Renal pelvis (tissue), 4 donors: ENCODE results near the gene PRKCA. TPM values are rescaled to one million over a fixed set of nuclear protein-coding genes. Genes with fewer than 3 reads are reported as not detected.
"Not testable (repeated sequence)": the region's sequence is repeated elsewhere in the genome, so short reads cannot be mapped to it uniquely, and the experiment has no call there.

Experiments
- DNase-seq: peaks from one replicate; pipeline ENCODE4 v3.0.0-alpha.2; 2013
- polyA plus RNA-seq, 3 donors: library from polyadenylated mRNA; unstranded; fragments of 120-200 nt; gene quantifications; one replicate each; pipeline ENCODE4 v1.2.1, GENCODE V29; 2013; ENCODE audit not compliant: insufficient read length in 3 of 3

The PRKCA gene
- polyA plus RNA-seq, 3 donors, result 22.1 to 32.7 (median 28.5) TPM

DNA sequence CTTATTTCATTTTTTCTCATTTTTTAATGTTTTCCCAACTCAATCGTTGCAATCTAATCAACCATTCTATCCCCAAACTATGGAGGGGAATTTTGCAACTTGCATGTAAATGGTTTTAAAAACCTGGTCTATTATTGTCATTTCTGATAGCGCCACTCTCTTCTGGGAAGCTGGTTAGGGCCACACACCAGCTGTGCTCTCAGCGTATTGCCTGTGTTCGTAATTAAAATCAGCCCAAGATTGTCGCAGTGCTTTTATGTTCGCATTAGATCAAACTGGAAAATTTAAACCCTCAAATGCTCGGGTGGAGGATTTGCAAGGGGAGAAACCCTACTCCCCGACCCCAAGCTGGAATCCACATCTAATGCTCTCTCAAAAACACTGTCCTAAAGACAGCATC lies 409.0 kb downstream of the PRKCA start:
- DNase-seq, result no peak

DNA sequence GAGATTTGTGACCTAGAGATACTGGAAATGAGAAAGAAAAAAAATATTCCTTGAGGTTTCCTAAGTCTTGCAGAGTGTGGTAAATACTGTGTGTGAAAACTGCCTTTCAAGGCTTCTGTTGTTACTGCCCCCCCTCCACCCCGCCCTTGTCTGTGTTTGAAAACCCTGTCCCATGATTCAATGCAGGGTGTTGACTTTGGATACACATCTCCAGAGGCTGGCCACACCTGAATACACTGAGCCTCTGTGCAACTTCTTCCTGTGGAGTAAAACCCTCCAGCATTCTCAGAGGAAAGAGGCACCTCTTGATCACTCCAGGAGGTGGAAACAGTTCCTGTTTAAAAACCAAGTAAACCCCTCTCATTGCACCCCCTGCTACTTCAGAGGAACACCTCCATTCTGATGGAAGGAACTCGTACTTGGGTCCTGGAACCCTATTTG lies 409.5 kb downstream of the PRKCA start:
- no peak for DNase-seq

DNA sequence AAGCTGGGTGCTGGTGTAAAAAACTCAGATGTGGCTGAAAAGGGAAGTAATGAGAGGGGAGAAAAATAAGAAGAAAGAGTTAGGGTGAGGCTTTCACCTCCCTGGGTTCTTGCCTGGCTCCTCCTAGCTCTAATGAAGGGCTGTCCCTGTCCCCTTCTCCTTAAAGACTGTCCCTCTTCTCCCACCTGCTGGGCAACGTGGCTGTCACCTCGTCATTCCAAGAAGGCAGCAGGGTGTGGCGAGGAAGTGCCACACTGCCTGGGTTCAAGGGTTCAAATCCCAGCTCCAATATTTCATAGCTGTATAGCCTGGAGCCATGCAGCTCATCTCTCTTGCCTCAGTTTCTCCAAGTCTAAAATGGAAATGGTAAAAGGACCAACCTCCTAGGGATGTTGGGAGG lies 410.0 kb downstream of the PRKCA start:
- no peak for DNase-seq

DNA sequence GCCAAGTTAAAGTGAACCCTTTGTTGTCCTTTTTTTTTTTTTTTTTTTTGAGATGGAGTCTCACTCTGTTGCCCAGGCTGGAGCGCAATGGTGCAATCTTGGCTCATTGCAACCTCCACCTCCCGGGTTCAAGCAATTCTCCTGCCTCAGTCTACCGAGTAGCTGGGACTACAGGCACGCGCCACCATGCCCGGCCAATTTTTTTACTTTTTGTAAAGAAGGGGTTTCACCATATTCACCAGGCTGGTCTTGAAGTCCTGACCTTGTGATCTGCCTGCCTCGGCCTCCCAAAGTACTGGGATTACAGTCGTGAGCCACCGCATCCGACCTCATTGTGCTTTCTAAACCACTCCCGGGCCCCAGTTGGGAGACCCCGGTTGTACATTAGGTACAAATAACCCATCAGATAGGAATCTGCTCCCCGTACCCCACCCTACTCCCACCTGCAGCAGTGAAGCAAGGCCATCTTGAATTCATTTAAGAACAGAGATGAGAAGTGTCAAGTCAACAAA lies 410.7 kb downstream of the PRKCA start:
- DNase-seq, result not testable (repeated sequence)

DNA sequence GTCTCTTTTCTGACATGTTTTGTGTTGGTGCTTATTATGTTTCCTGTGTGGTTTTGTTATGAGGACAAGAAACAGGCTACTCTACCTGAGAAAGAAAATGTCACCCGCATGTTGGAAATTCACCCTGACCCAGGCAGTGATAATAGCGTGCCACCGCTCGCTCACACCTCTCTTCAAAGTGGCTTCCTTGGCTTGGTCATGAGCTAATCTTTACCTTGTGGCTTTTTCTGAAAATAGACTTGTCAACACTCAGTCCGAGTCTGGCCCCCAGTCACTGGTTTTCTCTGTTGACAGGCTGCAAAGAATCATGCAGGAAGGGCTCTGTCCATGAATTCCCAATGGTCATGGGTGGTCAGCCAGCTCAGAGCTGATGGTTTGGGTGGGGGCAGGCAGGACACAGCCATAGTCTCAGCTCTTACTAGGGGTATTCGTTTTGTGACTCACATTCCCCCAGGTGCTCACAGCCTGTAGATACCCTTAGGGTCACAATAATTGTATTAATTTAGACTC lies 411.2 kb downstream of the PRKCA start:
- DNase-seq, result no peak

DNA sequence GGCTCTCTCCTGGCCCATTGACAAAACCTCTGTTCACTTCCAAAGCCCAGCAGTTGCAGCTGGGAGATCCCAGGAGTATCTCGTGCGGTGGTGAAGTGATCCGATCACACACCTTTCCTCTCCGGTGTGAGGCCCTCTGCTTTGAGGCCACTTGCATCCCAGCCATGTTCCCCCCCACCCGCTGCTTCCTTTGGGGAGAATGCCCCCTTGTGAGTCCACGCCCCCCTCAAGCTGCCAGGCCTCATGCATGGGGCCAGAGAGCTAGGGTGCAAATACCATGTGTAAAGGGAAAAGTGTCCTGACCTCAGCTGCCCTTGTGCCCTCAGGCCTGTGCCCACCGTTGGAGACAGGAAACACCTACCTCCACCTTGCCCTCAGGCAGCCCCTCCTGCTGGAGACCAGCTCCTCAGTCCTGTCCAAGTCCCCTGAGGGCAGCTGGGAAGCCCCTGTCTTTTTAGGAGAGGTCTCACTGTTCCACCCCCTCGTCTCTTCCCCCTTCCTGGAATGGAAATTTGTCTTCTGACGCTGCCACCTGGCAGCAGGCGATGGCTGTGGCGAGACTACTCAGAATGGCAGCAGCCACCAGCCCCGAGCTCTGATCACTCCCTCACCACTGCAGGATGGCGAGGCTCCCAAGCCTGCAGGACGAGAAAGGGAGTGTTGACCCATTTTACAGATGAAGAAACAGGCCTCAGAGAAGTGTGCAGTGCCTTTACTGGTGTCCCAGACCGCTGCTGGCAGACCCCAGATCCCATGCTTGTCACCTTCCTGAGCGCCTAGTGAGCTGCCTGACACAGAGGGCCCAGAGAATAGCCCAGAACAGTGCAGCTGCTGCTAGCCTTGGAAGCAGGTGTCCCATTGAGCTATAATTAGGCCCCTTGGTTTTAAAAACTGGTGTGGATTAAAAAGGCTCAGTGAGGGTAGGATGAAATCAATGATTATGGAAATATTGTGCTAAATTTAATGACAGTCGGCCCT lies 411.9 kb downstream of the PRKCA start:
- no peak for DNase-seq

DNA sequence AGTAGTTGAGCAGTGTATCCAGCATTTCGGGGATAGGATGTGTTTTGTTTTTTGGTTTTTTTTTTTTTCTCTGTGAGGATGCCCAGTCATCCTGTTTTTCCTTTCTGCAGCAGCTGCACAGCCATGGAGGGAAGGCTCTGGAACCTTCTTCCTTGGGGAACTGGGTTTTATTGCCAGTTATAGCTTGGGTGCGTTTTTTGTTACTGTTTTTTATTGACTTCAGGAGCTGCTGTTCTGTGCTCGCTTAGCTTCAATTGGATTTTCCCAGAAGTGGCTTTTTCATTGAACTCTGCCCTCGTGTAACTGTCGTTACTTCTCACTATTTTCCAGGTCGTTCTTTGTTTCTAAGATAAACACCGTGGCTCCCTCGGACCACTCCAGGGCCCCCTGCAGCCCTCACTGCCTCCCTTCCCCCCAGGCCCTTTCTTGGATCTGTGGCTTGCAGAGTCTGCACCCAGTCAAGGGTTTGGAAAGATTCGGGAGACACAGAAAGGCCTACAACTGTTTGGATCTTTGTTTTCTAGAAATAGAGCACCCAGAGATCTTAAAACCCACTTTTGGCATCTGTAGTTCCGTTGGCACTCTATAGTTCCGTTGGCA lies 412.8 kb downstream of the PRKCA start:
- no peak for DNase-seq

DNA sequence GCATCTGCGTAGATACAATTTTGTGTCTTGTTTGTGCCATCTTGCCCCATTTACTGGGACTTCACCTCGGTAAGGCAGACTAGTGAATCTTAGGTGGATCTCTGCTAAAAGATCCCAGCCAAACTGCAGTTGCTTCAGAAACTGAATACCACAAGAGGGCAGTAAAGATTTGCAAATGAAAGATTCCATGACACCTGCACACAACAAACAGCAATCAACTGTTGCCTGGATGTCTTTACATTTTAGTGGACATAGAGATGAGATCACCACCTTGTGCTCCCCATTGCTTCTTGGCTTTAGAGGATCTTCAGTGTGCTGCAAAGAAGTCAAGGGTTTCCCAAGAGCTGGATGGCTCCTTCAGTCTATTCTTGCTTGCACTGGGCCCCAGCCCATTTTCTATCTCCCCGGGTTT lies 413.3 kb downstream of the PRKCA start:
- peak; percentile 69 for DNase-seq

DNA sequence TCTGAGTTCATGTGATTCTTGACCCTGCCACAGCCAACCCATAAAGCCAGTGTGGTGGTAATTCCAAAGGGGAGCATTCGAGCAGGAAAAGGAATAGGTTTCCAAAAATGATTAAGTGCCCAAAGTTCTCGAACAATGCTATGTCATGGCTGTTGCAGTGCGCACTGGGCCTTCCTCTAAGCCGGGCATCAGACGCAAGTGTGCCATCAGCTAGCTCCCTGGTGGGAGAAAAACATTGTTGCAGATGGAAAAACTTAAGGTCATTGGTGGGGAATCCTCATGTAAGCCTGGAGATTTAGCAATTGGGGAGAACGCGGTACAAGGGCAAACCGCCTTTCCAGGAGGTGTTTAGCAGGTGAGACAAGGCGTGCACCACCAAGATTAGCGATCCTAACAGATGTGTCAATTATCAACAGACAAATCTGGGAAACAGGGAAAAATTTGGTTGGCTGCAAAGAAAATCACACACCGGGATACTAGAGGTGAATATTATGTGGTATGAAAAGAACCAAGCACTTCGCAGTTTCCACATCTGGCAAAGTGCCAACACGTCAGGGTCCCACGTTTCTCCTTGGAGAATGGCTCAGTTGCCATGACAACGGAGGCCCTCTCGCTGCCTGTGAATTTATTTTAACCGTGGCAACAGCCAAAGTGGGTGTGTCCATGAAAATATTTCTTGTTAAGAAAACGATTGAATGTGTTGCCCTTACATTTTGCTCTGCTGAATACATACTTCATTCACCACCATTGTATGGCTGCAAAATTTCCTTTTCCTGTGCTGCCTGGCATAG lies 414.0 kb downstream of the PRKCA start:
- DNase-seq, result no peak

DNA sequence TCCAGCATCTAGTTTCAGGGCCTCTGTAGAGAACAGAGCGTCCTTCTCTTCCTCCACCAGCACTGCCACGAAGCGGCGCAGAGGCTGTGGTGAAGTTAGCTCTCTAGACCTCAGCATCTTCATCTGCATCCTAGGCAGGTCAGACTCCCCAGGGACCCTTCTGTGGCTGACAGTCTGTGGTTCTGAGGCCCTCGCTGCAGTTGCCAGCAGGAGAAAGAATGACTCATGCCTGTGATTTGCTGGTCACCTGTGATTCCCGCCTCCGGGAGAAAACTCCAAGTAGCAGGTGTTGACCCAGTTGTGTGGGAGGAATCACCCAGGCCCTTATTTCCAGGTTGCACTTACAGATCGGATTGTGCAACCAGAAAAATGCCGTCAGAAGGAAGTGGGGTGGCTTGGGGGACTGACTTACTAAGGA lies 415.2 kb downstream of the PRKCA start:
- DNase-seq, result no peak

DNA sequence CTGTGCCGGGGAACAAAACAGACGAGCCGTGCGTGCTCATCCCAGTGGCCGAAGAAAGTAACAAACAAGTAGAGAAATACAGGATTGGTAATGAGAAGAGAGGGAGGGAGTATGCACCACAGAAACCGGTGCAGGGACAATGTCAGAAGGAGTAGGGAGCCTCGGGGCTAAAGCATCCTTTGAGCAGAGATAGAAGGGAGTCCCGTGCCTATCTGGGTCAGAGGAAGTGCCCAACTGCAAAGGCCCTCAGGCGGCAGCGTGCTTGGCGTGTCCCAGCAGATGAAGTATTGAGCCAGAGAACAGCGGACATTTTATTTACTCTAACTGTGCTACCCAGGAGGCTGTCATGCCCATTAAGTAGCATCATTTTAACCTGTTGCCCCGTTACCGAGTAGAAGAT lies 417.6 kb downstream of the PRKCA start:
- no peak for DNase-seq

DNA sequence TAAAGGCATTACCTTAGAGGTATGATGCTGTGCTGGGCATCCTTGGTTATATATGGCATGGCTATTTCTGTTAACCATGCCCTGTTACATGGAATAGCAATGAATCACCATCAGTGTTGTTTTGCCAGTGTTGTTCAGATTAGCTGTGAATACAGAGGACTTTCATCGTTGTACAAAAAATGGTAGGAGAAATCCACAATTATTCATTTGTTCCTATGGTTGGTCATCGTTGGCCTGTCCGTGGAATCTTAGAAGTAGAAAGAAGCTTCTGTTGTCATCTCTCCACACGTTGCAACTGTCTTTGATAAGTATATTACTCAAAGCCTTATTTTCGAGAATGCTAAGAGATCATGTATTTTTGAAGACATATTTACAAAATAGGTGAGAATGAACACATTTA lies 418.2 kb downstream of the PRKCA start:
- no peak for DNase-seq

DNA sequence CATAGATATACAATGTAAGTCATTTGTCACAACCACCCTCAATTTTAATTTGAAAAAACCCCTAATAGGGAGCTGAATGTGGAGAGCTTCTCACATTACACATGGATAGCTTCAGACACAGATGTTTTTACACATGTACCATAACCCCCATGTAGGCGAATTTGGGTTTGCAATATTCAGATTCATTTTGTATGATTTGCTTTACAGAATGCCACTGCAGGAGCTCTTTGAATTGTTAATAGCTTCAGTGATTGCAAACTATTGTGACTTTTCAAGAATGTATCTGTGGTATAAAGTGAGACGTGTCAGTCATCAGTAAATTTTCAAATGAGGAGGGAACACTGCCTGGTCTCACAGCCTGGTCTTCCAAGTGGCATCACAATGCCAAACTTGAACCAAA lies 419.9 kb downstream of the PRKCA start:
- DNase-seq, result no peak

DNA sequence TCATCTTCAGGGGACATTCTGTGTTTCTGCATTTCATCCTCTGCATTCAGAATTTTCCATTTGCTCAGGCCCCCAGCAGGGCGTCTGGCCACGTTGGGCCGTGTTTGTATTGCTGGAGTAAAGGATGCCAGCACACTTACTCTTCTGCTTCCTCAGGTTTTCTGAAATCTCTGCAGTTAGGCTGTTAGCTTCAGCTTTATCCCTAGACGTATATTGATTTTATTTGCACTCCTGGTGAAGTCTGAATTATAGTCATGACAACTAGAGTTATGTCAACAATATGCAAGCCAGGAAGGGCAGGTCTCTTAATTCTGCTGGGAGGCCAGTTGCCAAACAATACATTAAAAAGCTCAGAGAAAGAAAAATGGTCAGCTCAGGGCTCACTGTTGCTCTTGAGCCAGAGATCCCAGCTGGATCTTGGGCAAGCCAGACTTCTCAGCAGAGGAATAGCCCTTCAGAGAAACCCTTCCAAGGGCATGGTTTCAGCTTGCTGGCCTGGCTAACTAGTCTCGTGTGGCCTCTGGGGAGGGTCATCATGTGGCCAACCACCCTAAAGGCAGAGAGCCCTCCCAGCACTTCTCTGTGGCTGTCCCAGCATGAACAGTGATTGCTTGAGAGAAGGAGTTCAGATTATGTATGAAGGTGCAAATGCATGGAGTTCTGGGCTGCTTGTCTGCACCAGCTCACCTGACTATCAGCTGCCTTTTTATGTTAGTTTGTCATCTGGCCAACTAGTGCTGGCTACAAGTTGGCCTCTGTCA lies 422.3 kb downstream of the PRKCA start:
- peak; percentile 65 for DNase-seq

DNA sequence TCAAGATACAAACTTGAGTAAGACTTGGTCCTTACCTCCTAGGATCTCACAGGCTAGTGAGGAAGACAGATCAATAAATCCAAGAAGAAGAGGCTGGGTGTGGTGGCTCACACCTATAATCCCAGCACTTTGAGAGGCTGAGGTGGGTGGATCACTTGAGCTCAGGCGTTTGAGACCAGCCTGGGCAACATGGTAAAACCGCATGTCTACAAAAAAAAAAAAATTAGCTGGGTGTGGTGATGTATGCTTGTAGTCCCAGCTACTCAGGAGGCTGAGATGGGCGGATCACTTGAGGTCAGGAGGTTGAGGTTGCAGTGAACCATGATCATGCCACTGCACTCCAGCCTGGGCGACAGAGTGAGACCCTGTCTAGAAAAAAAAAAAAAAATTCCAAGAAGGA lies 423.0 kb downstream of the PRKCA start:
- not testable (repeated sequence) for DNase-seq

DNA sequence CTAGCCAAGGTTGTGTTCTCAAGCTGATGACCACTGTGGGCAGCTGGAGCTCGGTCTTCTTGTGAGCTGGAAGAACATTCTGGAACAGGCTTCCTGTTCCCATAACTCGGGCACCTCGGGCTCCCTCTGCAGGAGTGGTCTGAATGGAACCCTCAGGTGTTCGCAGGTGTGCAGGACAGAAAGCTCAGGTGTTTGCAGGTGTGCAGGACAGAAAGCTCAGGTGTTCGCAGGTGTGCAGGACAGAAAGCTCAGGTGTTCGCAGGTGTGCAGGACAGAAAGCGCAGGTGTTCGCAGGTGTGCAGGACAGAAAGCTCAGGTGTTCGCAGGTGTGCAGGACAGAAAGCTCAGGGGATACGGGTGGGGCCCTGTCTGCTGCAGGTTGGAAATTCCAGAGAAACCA lies 423.5 kb downstream of the PRKCA start:
- no peak for DNase-seq

DNA sequence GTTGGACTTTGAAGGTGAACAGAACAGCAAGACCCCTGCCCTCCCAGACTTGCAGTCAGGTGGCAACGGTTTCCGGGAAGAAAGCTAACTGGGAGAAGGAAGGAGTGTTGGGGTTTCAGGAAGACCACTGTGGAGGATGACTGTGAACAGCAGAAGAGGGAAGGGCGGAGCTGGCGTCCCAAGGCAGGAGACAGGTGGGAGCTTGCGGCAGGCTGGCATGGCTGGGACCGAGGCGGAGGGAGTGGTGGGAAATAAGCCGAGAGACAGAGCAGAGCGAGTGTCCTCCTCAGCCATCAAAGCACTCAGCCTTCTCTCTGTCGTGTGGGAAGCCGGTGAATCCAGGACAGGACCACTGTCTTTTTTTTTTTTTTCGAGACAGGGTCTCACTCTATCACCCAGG lies 424.0 kb downstream of the PRKCA start:
- DNase-seq, result no peak

DNA sequence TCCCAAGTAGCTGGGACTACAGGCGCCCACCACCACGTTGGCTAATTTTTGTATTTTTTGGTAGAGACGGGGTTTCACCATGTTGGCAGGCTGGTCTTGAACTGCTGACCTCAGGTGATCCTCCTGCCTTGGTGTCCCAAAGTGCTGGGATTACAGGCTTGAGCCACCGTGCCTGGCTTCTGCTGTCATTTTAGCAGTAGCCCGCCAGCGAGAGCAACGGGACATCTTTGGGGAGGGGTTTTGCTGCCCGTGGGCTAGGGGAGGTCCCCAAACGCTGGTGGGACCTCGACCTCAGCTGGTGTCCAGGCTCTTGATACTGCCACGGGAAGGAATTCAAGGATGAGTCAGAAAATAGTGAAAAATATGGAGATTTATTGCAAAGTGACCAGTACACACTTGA lies 424.4 kb downstream of the PRKCA start:
- no peak for DNase-seq

DNA sequence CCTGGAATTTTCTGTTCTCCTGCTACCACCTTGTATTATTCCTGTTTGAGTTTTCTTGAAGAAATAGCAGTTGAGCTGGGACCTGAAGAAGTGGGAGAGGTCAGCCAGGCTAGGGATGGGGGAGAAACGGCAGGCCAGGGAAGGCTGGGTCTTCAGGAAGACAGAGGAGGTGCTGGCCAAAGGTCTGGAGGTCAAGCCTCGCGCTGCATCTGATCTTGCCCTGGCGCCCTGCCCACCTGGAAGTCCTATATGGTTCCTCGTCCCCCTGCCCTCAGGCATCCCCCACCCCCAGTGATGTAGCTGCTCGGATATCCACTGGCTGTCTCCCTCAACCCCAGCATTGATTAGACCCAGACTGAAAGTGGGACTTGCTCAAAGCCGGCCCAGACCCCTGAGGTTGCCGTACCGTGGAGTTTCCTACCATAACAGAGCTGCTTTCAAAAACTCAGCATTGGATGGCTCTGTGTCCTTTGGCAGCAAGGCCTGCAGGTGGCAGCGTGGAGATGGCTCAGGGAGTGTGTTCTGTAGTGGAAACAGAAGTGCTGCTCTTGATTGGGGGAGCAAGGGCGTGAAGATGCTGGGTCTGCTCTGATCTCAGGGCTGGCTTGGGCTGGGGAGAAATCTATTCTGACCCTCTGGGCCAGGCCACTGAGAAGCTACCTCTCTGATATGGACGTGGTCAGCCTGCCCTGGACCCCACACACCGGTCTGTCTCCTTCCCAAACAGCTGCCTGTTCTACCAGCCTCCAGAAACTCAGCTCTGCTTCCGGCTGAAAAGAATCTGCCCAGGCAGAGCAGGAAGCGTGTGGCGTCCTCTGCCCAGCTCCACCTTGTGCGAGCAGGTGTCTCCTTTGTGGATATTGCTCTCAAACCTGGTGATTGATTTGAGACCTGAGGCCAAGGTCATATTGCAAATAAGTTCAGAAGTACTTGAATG lies 425.5 kb downstream of the PRKCA start:
- peak; percentile 67 for DNase-seq

DNA sequence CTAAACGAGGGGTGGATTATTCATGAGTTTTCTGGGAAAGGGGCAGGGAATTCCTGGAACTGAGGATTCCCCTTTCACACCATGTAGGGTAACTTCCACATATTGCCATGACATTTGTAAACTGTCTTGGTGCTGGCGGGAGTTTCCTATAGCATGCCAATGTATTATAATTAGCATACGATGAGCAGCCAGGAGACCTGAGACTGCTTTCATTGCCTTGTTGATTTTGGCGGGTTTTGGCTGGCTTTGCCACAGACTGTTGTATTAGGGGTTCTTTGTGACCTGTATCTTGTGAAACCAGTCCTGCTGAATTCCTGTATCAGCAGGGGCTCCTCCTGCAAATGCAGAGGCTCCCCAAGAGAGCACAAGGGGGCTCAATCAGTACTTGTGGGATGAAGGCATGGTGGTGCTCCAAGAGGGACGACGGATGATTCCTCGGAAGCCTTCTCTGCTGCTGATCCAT lies 428.1 kb downstream of the PRKCA start:
- no peak for DNase-seq
